Tibial artery (tissue), 4 donors: ENCODE measurements around the gene ZAP70.

Experiments
- DNase-seq, 2 donors: peaks; one replicate each; pipeline ENCODE4 v3.0.0-alpha.2; 2019
- H3K27ac ChIP-seq, 2 donors: fragments of 200-600 bp; sonication (generic) in 1 of 2; 1 replicate in 1 of 2; 2 replicates in 1 of 2; pipeline ENCODE4 v1.5.1; 2018 to 2019; ENCODE audit warnings: mild to moderate bottlenecking in 1 of 2
- H3K27me3 ChIP-seq, 2 donors: fragments of 200-600 bp; sonication (generic) in 1 of 2; one replicate each; pipeline versions ENCODE4 v1.5.1 to v1.6.0; 2016 to 2019
- H3K36me3 ChIP-seq, 3 donors: fragments of 200-600 bp; sonication (generic) in 2 of 3; one replicate each; pipeline ENCODE4 v1.5.1; 2016 to 2019; ENCODE audit warnings: mild to moderate bottlenecking in 2 of 3
- H3K4me1 ChIP-seq, 4 donors: fragments of 200-600 bp; sonication (generic) in 2 of 4; 1 replicate in 3 of 4; 2 replicates in 1 of 4; pipeline ENCODE4 v1.5.1; 2016 to 2019
- H3K4me3 ChIP-seq, 2 donors: fragments of 200-600 bp; sonication (generic) in 1 of 2; 1 replicate in 1 of 2; 2 replicates in 1 of 2; pipeline ENCODE4 v1.5.1; 2018 to 2019; ENCODE audit warnings: mild to moderate bottlenecking in 2 of 2
- H3K9me3 ChIP-seq, 3 donors: fragments of 200-600 bp; sonication (generic) in 1 of 3; one replicate each; pipeline ENCODE4 v1.5.1; 2016 to 2019
- intact Hi-C: fragments of 100-400 bp; cut with DNase I; formaldehyde crosslinking; loops from one replicate; pipeline ENCODE4 v1.15.0; 2023; ENCODE audit warnings: low total_unique reads
- TF ChIP-seq, protein P1 (sequence below), 2 experiments: fragments of 200-600 bp in 1 of 2; fragments of 450-650 bp in 1 of 2; IDR thresholded peaks; one replicate each; pipeline ENCODE4 v1.5.1; 2017 to 2019; ENCODE audit warnings: antibody characterized with exemption in 2 of 2, mild to moderate bottlenecking in 1 of 2, moderate library complexity in 1 of 2

Gene ZAP70

DNA sequence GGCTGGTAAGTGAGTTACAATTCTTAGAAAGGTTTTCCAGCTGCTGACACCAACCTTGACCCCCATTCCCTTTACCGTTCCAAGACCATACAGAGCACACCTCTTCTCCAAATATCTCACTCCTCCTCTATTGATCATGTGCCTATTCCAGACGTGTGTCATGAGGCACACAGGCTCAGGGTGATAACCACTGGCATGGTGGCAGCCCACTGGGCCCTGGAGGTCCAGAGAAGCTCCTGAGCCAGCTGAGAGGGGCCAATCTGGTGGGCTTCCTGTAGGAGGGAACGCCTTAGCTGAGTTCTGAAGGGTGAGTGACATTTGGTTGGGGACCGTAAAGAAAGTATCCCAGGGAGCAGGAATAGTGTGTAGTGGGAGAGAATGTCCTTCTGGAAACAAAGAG, 28.3 kb downstream of the ZAP70 start:
- H3K36me3 ChIP-seq = peaks cover 10% of the 10 kb centered on the region in 3 donors
- peaks cover 0 to 16% of the 10 kb centered on the region in 2 donors for H3K27me3 ChIP-seq
- intact Hi-C loops = no loop called here
- no peaks in the 10 kb centered on the region for H3K9me3 ChIP-seq
- no peak overlapping the region for H3K4me3 ChIP-seq
- no peak overlapping the region for H3K27ac ChIP-seq
- peak in 1 of 2 donors; percentile 16 for DNase-seq
- H3K4me1 ChIP-seq = no peaks in the 10 kb centered on the region
- TF ChIP-seq, protein P1, sequence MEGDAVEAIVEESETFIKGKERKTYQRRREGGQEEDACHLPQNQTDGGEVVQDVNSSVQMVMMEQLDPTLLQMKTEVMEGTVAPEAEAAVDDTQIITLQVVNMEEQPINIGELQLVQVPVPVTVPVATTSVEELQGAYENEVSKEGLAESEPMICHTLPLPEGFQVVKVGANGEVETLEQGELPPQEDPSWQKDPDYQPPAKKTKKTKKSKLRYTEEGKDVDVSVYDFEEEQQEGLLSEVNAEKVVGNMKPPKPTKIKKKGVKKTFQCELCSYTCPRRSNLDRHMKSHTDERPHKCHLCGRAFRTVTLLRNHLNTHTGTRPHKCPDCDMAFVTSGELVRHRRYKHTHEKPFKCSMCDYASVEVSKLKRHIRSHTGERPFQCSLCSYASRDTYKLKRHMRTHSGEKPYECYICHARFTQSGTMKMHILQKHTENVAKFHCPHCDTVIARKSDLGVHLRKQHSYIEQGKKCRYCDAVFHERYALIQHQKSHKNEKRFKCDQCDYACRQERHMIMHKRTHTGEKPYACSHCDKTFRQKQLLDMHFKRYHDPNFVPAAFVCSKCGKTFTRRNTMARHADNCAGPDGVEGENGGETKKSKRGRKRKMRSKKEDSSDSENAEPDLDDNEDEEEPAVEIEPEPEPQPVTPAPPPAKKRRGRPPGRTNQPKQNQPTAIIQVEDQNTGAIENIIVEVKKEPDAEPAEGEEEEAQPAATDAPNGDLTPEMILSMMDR (IDR thresholded peaks at IDR 0.05) = no peak

DNA sequence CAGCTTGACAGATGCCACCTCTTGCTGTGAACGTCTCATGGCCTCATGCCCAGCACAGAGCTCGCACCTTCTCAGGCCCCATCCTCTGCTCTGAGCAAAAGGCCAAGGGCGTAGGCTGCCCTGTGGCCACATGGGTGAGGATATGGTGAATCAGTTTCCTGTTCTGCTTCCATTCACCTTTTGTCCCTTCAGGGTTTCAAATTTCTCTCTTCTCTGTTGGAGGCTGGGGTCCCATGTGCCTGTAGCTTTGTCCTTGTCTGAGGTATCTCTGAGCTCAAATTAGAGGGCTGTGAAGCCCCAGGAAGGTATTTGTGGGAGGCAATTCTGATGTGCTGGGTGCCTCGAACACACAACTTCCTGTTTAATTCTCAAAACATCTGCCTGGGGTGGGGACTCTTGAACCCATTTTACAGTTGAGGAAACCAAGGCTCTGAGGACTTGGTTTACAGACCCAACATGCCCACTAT, 29.0 kb downstream of the ZAP70 start:
- DNase-seq = no peak
- H3K9me3 ChIP-seq = no peaks in the 10 kb centered on the region
- no peak overlapping the region for H3K27ac ChIP-seq

GRCh38 chr2:97743913-97744312, 30.5 kb downstream of the ZAP70 start:
- DNase-seq = no peak
- Histone ChIP-seq H3K4me1 (no peaks in the 10 kb centered on the region), H3K9me3 (no peaks in the 10 kb centered on the region), H3K27ac (no peak overlapping the region), H3K27me3 (peaks cover 0 to 6% of the 10 kb centered on the region in 2 donors), H3K4me3 (no peak overlapping the region), H3K36me3 (peaks cover 10% of the 10 kb centered on the region in 3 donors)
- intact Hi-C loops = no loop called here
- TF ChIP-seq, protein P1 (IDR thresholded peaks at IDR 0.05) = no peak

More for the DNA sequence above, 29.0 kb downstream of the ZAP70 start:
- intact Hi-C loops = no loop called here
- Histone ChIP-seq H3K4me3 (no peak overlapping the region), H3K27me3 (peaks cover 0 to 16% of the 10 kb centered on the region in 2 donors), H3K36me3 (peaks cover 10% of the 10 kb centered on the region in 3 donors), H3K4me1 (no peaks in the 10 kb centered on the region)
- TF ChIP-seq, protein P1 (IDR thresholded peaks at IDR 0.05) = no peak

DNA sequence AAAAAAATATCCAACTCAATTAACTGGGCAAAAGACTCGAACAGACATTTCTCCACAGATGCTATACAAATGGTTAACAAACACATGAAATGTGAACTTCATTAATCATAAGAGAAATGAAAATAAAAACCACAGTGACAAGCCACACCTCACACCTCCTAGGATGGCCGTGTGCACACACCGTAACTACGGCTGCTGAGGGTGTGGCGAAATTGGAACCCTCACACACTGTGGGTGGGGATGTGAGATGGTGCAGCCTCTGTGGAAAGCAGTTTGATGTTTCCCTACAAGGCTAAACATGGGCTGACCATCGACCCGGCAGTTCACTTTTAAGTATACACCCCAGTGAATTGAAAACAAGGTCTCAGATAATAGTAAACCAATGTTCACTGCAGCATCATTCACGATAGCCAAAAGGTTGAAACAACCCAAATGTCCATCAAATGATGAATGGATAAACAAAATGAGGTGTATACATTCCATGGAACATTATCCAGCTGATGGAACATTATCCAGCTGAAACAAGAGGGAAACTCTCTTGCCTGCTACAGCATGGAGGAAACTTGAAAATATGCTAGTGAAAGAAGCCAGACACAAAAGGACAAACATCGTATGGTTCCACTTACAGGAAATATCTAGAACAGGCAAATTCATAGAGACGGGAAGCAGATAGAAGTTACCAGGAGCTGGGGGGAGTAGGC, 32.2 kb downstream of the ZAP70 start:
- DNase-seq = no peak
- Histone ChIP-seq H3K9me3 (no peaks in the 10 kb centered on the region), H3K27me3 (no peaks in the 10 kb centered on the region), H3K36me3 (peaks cover 10% of the 10 kb centered on the region in 3 donors), H3K27ac (no peak overlapping the region), H3K4me1 (no peaks in the 10 kb centered on the region), H3K4me3 (no peak overlapping the region)
- TF ChIP-seq, protein P1 (IDR thresholded peaks at IDR 0.05) = no peak
- intact Hi-C loops = no loop called here

DNA sequence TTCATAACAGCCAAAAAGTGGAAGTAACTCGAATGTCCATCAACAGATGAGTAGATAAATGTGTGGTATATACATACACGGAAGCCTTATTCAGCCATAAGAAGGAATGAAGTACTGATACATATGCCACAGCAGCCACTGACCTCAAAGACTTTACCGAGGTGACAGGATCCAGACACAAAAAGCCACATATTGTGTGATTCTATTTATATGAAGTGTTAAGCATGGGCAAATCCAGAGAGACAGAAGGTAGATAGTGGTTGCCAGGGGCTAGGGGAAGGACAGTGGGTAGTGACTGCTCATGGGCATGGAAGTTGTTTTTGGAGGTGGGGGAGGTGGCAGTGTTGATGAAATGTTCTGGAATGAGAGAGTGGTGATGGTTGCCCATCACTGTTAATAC, 33.9 kb downstream of the ZAP70 start:
- Histone ChIP-seq H3K4me3 (no peak overlapping the region), H3K27me3 (no peaks in the 10 kb centered on the region), H3K9me3 (no peaks in the 10 kb centered on the region), H3K36me3 (peaks cover 10 to 19% (median 17%) of the 10 kb centered on the region in 3 donors), H3K27ac (no peak overlapping the region), H3K4me1 (no peaks in the 10 kb centered on the region)
- TF ChIP-seq, protein P1 (IDR thresholded peaks at IDR 0.05) = no peak
- intact Hi-C loops = no loop called here
- no peak for DNase-seq
